NOMO-1 treated with dmso at 0.1 percent for 144 hours (cell line): ENCODE data around the gene FDXACB1.
"Not testable (repeated sequence)": the region's sequence is repeated elsewhere in the genome, so short reads cannot be mapped to it uniquely, and the experiment has no call there.

ENCODE experiments used
- DNase-seq: peaks from one replicate; lab custom pipeline; 2025; ENCODE audit not compliant: unreplicated experiment; lab: John Stamatoyannopoulos, UW

FDXACB1 gene

DNA sequence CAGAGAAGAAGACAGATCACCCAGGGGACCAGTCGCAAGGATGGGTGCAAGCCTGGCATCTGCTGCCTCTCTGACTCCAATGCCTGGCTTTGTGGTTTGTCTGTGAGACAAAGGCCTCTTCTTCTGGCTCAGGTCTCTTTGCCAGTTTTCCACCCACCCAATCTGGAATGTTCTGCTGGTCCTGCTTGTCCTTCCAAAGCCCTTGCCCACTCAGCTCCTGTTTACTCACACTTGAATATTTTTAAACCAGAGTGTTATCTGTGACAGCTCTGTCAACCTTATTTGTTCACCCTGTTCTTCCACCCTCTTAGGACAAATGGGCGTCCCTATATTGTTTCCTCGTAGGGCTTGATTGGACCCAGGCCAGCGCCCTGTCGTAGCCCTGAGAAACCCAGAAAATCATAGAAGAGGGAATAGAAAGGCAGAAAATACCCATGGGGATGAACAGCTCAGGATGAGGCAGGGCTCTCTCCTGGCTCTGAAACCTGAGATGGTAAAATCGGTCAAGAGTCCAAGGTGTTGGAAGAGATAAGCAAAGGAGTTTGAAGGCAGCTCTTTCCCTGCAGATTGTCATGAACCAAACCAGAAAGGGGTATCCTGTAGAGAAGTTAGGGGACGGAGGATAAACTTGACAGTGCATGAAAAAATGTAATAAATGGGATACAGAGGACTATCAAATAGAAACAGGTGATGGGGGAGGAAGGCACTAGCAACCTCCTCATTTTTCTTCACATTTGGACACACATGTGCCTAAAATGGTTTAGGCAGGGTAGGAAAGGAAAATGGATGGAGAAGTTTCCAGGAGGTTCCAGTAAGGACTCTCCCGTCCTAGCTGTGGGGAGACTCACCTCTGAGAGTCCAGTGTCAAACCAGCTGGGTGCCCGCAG is 32.0 kb upstream of the FDXACB1 start:
- no peak for DNase-seq

DNA sequence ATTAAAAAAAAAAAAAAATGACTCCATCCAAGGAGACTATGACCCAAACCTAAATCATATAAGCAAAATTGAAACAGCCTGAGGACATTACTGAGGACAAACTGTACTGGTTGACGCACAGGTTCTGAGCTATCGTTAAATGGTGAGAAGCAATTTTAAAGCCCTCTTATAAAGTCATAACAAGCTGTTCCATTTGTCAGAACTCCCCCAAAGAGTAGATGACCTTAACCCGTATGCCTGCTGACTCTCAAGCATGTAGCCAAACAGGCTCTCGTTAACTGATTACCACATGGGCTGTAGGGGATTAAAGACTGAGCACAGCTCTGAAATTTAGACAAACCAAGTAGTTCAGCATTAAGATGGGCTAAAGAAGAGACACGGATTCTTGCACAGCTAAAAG is 30.4 kb upstream of the FDXACB1 start:
- no peak for DNase-seq

DNA sequence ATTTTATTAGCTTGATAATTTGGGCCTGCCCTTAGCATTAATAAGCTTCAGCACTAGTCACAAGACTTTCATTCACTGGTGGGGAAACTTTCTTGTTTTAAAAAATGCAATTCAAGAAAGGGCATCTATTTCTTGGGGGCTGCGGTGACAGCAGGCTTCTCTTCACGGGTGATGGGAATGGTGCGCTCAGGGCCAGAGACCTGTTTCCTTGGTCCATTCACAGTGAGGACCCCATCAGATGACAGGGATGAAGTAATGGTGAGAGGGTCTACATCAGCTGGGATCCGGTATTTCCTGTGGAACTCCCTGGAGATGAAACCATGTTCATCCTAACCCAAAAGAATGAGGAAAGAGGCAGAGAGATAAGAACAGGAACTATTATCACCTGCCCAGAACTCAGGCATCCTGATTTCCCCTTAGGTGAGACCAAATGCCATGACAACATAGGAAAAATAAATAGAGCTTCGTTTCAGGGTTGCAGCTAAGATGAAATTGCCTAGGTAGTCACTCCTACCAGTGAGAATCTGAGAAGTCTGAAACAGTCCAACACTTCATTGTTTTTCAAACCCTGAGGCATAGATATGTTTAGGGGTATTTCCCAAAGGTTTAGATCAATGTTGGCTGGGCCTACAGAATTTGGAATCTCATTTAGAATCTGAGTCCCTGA is 29.8 kb upstream of the FDXACB1 start:
- DNase-seq = no peak

DNA sequence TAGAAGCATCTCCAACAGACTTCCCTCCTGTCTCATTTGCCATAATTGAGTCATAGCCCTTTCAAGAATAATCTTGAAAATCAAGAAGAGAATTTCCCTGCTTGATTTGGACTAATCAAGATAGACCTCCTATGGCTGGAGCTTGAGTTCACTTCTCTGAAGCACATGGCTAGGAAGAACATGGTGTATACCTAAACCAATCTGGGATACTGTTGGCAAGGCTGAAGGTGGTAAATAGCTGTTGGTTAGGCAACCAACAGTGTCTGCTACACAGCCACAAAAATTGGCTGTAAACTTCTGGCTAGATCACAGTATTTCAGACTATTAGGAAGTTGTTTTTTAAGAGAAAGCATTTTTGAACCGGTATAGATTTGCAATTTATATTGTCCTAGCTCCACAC is 27.7 kb upstream of the FDXACB1 start:
- no peak for DNase-seq

DNA sequence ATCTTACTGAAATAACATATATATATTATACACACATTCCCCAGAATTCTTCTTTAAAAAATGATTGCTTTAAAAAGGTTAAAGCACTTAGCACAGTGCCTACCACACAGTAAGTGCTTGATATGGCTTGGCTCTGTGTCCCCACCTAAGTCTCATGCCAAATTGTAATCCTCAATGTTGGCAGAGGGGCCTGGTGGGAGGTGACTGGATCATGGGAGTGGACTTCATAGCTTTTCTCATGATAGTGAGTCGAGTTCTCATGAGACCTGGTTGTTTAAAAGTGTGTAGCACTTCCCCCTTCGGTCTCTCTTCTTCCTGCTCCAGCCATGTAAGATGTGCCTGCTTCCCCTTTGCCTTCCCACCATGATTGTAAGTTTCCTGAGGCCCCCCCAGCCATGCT is 26.4 kb upstream of the FDXACB1 start:
- DNase-seq = no peak

DNA sequence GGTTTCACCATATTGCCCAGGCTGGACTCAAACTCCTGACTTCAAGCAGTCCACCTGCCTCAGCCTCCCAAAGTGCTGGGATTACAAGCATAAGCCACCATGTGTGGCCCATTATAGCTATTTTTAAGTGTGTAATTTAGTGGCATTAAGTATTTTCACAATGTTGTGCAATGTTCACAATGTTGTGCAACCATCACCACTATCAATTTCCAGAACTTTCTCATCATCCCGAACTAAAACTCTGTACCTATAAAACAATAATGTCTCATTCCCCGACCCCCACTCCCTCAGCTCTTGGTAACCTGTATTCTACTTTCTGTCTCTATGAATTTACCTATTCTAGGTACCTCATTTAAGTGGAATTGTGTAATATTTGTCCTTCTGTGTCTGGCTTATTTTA is 7.9 kb upstream of the FDXACB1 start:
- no peak for DNase-seq

DNA sequence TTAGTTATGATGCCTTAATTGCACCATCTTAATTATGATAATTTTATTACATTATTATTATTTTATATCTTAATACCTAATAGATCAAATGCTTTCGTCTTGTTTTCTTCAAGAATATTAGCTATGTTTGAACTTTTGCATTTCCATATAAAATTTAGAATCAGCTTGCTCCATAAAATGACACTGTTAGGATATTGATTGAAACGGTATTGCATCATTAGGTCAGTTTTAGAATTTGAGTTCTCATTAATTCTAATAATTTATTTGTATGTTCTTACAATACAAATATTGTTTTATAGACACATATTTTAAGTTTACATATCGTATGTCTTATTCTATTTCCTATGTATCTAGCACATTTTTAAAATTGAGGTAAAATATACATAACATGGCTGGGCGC is 7.1 kb upstream of the FDXACB1 start:
- no peak for DNase-seq

DNA sequence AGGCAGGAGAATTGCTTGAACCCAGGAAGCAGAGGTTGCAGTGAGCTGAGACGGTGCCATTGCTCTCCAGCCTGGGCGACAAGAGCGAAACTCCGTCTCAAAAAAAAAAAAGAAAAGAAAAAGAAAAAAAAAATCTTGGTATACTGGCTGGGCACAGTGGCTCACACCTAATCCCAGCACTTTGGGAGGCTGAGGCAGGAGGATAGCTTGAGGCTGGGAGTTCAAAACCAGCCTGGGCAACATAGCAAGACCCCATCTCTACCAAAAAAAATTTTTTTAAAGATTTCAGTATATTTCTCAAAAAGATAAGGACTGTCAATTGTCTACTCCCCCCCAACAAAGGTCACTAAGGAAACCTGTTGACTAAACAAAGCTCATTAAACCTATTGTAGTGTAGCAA is 6.1 kb upstream of the FDXACB1 start:
- DNase-seq = not testable (repeated sequence)

DNA sequence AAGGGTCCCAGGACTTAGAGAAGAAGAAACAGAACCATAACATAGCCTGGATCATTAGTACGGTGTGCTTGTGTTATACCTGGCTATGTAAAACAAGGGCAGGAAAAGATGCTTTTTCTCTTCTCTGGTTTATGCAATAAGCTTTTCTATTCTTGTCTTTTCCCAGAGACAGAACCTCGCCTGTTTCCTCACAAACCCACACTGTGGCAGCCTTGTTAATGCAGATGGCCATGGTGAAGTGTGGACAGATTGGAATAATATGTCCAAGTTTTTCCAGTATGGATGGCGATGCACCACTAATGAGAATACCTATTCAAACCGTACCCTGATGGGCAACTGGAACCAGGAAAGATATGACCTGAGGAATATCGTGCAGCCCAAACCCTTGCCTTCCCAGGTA is 3.2 kb upstream of the FDXACB1 start:
- no peak for DNase-seq

DNA sequence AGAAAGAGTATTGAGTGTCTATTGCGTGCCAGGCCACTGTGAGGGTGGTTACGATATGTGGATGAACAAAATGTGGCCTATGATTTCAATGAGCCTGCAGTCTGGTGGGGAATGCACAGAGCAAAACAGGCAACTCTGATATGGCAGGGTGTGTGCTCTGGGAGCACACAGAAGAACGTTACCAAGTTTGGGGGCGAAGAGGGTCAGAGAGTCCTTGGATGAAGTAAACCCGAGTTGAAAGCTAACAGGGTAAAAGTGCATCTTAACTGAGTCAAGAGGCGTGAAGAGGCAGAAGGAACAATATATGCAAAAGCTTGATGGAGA is 634 bp upstream of the FDXACB1 start:
- no peak for DNase-seq

DNA sequence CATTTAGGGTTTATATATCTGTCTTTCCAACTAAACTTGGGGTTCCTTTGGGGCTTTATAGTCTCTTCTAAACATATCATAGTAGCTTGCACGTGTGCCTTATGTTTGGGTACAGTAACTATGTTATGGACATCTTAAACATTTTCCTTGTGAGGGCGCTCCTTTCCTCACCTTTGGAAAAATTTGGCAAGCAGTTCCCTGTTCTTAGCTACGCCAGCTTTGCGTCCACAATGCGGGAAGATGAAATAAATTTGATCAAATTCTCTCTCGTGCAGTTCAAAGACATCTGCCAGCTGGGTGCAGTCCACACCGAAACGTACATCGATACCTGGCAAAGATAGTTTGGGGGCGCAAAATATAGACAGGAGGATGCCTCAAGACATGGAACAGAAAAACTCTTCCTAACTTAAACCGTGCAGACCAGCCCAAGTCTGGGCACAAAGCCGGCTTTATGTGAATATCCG is 548 bp downstream of the FDXACB1 start:
- DNase-seq = no peak

DNA sequence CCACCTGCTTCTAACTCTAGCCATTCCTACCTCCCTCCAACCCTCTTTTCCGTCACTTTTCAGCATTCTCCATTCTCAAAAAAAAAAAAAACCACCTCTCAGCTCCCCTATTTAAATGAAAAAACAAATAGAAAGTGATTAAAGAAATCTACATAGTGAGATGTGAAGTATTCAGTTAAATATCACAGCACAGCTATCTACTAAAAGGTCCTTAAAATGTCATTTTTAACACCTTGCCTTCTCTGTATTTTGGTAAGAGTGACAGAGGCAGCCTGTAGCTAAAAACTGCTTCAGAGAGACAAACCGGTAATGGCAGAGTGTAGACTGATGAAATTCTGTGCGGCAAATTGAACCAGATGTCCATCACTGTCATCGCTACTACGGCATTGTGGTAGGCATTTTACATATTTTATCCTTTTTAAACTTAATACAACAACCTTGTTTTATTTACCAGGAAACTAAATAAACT is 7.2 kb downstream of the FDXACB1 start:
- DNase-seq = no peak

DNA sequence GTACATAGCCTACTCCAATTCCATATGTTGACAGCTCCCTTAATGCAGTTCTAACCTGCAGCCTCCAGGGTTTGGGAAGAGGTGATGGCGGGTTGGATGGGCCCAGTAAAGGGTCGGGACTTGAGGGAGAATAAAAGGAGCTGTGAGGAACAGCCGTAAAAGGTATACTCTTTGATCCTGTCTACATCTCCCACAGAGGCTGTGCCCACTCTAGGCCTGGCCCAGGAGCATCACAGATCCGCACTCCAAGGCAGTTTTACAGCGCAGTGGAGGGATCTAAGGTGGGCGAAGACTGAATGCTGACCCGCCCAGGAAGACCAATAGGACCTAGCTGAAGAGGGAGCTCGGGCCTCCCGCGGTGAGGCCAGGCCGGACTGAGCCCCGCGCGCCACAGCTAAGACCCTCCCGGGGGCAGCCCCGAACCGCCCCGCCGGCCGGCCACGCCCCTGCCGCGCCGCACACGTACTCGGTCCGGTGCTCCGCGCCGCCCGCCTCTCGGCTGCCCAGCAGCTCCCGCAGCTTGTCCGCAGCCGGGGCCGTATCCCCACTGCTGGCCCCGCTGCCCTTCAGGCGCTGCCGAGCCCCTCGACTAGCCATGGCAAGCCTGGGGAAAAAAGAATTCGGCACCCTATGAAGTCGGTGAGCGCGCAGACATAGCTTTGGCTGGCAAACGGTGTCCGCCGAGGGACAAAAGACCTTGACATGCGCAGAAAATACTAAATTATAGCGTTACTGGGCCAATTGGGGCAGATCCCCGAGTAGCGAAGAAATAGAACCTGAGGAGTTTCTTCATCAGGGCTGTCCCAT is 7.9 kb downstream of the FDXACB1 start, which contains the start of gene ALG9:
TSS of gene ALG9 (minus strand) at position 696 of the 807 bp plus-strand sequence. CDS start at position 597, 99 bp downstream.
- DNase-seq = peak; percentile 43

DNA sequence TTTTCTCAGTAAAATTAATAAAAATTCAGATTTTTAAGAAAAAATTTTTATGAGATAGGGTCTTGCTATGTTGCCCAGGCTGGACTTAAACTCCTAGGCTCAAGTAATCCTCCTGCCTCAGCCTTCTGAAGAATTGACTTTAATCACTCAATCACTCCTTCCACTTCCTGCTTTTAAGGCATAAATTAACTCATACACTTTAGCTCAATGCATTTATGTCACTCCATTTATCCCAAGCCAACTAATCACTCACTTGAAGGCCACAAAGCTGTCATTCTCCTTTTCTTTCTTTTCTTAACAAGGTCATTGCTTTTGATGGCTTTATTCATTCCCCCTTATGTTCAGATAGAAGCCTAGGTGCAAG is 8.5 kb downstream of the FDXACB1 start:
- peak; percentile 19 for DNase-seq

DNA sequence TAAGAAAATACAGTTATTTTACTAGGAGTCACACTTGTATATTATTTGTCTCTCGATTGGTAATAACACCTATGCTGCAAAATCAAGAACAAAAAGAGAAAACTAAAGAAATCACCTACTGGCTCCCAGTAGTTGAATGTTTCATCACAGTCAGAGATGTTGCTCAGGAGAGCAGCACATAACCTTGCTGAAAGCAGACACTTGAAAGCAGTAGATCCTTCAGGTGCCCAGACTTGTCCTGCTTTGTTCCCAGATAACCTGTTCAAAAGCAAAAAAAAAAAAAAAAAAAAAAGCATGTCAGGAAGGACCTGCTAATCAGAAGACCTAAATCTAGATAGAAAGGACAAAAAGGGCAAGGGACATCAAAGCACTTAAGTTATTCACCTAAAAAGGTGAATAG is 8.9 kb downstream of the FDXACB1 start:
- DNase-seq = no peak

DNA sequence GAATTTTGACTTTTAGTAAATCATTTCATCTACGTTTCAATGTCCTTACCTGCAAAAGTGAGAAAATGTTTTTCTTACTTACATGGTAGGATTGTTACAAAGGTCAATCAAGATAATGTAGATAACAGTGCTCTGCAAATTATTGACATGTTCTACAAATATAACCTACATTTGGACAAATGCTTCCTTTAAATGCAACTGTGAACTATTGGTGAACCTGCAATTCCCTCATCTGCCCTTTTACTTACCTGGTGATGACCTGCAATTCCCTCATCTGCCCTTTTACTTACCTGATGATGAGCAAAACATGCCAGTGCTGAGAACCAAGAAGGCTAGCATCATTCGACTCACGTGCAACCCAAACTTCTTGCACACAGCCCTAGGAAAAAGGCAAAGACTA is 18.7 kb downstream of the FDXACB1 start:
- DNase-seq = no peak

DNA sequence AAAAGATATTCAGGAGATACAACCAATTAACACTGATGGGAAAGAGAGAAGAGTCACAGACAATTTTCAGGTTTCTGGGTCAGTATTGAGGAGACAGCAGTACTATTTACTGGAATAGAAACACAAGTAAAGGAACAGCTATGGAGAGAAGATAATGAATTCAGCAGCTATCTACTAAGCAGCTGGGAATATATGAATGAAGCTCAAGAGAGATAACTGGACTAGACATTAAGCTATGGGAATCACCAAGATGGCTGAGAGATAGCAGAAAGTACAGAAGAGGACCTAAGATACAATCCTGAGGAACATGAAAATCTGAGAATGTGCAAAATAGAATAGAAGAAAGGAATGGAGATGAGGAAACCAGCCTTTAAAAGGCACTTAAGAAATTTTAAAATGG is 23.5 kb downstream of the FDXACB1 start:
- no peak for DNase-seq

DNA sequence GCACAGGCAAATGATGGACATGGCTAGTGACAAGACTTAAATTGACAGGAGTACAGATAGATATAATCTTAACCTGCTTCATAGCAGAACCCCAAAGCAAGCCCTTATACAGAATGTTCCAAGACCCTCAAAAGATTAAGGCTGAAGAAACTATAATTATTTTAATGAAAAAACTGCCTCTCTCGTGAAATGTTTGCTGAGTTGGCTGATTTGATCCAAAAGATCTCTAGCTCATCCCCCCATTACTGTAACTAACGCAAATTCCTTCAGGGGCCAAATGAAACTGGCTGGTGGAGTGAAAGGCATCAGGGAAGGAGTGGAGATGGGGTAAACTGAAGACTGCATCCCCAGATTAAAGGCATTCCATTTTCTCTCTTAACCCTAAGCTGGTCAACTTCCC is 26.9 kb downstream of the FDXACB1 start:
- no peak for DNase-seq

DNA sequence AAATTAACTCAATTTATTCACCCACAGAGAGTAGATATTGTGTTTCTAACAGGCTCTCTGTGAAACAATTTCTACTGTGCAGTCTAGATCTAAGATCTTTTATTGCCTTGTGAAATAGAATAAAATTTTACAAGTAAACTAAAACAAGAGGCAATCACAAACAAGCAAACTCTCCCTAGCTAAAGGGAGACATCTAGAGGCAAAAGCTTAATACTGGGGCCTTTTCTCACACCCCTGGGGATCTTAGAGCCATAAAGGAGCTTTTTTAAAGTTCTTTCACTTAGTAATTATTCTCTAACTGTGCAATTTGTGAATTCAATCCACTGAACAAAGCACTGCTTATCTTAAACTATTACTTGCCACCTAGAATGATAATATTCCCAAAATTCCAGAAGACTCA is 27.3 kb downstream of the FDXACB1 start:
- DNase-seq = no peak

DNA sequence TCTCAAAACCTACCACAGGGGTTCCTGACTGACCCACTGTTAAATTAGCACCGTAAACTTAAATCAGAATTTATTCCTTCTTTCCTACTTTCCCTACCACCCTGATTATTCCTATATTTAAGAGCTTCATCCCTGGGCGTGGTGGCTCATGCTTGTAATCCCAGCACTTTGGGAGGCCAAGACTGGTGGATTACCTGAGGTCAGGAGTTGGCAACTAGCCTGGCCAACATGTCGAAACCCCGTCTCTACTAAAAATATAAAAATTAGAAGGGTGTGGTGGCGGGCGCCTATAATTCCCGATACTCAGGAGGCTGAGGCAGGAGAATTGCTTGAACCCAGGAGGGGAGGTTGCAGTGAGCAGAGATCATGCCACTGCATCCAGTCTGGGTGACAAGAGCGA is 27.9 kb downstream of the FDXACB1 start:
- no peak for DNase-seq

DNA sequence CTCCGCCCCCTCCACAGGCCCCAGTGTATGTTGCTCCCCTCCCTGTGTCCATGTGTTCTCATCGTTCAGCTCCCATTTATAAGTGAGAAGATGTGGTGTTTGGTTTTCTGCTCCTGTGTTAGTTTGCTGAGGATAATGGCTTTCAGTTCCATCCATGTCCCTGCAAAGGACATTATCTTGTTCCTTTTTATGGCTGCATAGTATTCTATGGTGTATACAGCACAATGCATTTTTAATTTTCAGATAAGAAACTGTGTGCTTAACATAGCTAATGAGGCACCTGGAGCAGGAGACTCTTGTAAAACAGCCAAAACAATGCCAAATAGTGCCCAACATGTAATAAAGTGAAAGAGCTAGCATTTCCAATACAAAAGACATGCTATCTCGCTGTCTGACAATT is 29.3 kb downstream of the FDXACB1 start:
- no peak for DNase-seq

DNA sequence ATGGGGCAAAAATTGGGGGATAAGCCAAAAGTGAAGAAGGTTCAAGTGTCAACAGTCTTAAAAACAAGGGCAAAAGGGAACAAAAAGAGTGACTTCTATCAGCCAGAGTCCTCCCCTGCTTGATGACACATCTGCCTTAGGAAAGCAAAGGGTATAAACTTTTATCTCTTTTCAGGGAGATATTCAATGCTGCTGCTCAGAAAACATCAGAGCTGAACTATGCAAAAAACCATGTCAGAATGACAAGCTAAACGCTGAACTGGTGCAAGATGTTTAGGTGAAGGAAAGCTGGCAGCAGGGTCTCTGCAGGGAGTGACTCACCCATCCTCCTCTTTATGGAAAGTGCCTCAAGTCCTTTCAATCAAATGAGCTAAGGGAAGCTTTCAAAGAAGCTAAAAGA is 32.3 kb downstream of the FDXACB1 start:
- peak; percentile 12 for DNase-seq
